T-helper 2 cell treated with Interferon-gamma antibody and Interleukin-4, amounts not matched to agents 5 μg/mL and 100 μg/mL, for 36 hours (primary cell): ENCODE measurements around the gene RGS9.

Experiments
- DNase-seq: peaks from one replicate; pipeline ENCODE4 v3.0.0; 2021; ENCODE audit warnings: low spot score
- H3K27ac Mint-ChIP-seq: one replicate; pipeline ENCODE4 v1.8.0; 2021; ENCODE audit warnings: mild to moderate bottlenecking, mixed read lengths
- H3K27me3 Mint-ChIP-seq: one replicate; pipeline ENCODE4 v1.8.0; 2021; ENCODE audit warnings: low read depth, mixed read lengths
- H3K36me3 Mint-ChIP-seq: one replicate; pipeline ENCODE4 v1.8.0; 2021; ENCODE audit warnings: low read depth, mixed read lengths
- H3K4me1 Mint-ChIP-seq: one replicate; pipeline ENCODE4 v1.8.0; 2021; ENCODE audit warnings: low read depth, mixed read lengths
- H3K4me3 Mint-ChIP-seq: one replicate; pipeline ENCODE4 v1.8.0; 2022; ENCODE audit warnings: mild to moderate bottlenecking, moderate library complexity, mixed read lengths
- H3K9me3 Mint-ChIP-seq: one replicate; pipeline ENCODE4 v1.8.0; 2021; ENCODE audit warnings: mixed read lengths

Gene RGS9

DNA sequence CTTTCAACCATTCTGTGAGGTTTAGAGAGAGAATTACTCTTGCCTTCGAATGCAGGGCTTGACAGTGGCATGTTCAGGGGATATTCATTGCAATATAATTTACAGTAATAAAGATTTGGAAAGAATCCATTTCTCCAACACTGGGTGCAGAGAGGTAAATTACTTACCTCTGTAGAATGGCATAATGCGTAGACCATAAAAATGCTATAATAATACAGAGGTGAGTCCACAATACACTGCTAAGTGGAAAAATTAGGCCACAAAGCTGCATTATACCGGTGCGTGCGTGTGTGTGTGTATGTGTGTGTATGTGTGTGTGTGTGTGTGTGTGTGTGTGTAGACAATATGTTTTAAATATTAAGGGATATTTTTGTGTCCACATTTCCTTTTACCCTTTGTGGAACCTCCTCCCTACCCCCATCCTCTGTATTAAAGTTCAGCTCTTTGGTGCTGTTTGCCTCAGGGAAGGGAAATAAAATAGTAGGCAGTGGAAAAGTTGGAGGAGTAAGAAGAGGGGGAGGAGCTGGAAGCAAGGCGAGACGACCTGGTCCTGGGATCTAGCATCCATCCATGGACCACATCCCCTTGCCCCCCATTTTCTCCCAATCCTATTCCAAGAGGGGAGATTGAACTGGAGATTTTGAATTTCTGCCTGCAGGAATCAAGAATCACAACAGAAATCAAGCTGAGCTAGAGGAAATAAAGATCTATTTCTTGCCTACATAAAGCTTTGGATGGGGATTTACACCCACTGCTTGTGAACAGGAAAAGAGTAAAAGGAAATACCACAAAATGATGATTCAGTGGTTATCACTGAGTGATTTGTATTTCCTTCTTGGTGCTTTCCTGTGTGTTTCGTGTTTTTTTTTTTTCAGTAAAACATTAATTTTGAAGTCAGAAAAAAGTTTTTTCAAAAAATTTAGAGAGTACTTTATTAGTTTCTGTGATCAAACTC is 124.8 kb downstream of the RGS9 start:
- H3K27ac Mint-ChIP-seq: peak overlapping the region; percentile 7
- peaks cover 5% of the 10 kb centered on the region for H3K36me3 Mint-ChIP-seq
- DNase-seq: no peak
- peaks cover 5% of the 10 kb centered on the region for H3K9me3 Mint-ChIP-seq
- H3K27me3 Mint-ChIP-seq: peaks cover 12% of the 10 kb centered on the region
- H3K4me1 Mint-ChIP-seq: peaks cover 30% of the 10 kb centered on the region
- peak overlapping the region; percentile 59 for H3K4me3 Mint-ChIP-seq

DNA sequence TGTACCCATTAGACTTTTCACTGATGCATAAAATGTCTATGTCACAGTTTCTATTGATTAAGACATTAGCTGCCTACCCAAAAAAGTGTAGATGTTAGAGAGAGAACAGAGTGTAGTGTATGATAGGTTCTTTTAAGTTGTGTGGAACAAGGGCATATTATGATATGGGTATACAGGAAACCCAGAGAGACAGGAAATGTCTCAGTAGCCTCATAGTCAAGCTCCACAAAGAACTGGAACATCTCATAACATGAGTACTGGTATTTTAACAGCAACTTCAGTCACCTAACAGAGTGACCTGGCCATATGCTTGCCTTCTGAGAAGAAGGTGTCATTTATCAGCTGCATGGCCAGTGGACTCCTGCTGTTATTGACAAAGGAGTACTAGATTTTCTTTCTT is 128.1 kb downstream of the RGS9 start:
- H3K27ac Mint-ChIP-seq: peak overlapping the region; percentile 58
- peaks cover 30% of the 10 kb centered on the region for H3K4me1 Mint-ChIP-seq
- H3K9me3 Mint-ChIP-seq: peaks cover 9% of the 10 kb centered on the region
- peak overlapping the region; percentile 39 for H3K4me3 Mint-ChIP-seq
- H3K36me3 Mint-ChIP-seq: peaks cover 7% of the 10 kb centered on the region
- DNase-seq: no peak
- H3K27me3 Mint-ChIP-seq: peaks cover 7% of the 10 kb centered on the region

DNA sequence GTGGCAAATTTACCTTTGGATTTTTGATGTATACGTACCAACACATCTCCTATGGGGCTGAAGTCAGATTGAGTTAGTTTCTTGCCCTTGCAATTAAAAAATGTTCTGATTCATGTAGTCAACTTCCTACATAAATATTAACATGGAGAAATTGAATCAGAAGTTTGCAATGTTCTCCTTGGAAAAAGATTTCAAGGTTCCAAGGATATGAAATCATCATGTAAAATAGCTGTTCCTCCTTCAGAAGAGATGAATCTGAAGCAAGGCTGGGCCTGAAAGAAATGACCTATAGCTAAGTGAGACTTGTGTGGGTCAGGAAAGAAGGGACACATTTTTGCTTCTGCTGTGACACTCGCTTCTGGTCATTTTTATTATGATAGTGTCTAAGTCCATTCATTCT is 131.7 kb downstream of the RGS9 start:
- Mint-ChIP-seq H3K36me3 (peaks cover 7% of the 10 kb centered on the region), H3K27ac (no peak overlapping the region), H3K27me3 (peaks cover 5% of the 10 kb centered on the region), H3K4me1 (peaks cover 14% of the 10 kb centered on the region), H3K9me3 (peaks cover 9% of the 10 kb centered on the region), H3K4me3 (no peak overlapping the region)
- DNase-seq: no peak

DNA sequence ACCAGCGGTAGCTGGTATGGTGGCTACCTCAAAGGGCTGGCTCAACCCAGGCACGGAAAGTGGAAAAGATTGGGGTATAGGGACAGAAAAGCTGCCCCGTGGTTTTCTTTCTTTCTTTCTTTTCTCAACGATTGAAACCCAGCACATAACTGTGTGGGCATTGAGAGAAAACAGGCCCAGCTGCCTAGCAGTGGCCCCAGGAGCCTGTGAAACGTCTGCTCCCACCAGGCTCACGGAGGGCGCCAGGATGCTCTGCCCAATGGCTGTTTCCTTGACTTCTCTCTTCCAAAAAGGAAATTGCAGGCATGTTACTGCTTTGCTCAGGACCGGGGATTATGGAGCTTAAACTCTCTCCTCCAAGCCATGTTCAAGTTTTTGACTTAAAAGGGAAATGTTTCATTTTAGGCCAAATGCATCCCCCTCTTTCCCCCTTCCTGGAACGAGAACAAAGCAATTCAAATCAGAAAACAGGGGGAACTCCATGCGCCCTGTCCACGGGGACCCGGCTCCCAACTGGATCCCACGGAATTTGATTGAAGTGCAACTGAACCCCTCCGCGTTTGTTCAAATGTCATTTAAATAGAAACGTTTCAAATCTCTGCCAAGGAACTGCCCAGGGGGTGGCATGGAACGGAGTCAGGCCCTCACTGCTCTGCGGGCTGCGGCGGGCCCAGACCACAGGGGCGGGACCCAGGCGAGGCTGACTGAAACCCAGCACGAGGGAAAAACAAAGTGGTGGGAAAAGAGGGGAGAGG is 133.5 kb downstream of the RGS9 start:
- Mint-ChIP-seq H3K4me1 (peaks cover 7% of the 10 kb centered on the region), H3K4me3 (no peak overlapping the region), H3K36me3 (peaks cover 5% of the 10 kb centered on the region), H3K27ac (no peak overlapping the region), H3K27me3 (peaks cover 5% of the 10 kb centered on the region), H3K9me3 (peaks cover 9% of the 10 kb centered on the region)
- DNase-seq: no peak

DNA sequence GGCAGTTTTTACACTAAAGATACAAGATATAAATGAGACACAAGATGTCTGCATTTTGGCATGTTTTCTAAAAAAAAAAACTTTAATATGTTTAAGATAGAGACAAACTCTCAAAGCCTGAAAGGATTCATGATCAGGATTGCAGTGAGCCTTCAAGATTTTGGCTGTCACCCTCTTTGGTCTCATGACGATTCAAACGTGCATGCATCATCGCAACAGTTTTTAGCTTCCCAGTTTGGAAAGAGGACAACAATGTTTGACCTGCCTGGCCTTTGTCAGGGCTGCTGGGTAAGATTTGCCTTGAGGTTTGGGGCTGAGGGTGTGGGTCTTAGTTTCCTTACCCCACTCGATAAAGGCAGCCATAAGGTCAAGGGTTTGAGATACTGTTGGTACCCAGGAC is 134.1 kb downstream of the RGS9 start:
- peaks cover 8% of the 10 kb centered on the region for H3K27me3 Mint-ChIP-seq
- no peak overlapping the region for H3K4me3 Mint-ChIP-seq
- no peak overlapping the region for H3K27ac Mint-ChIP-seq

More for the DNA sequence above, 134.1 kb downstream of the RGS9 start:
- Mint-ChIP-seq H3K9me3 (peaks cover 9% of the 10 kb centered on the region), H3K4me1 (peaks cover 2% of the 10 kb centered on the region), H3K36me3 (peaks cover 5% of the 10 kb centered on the region)
- no peak for DNase-seq
